Medulla oblongata (tissue), 1 donor: ENCODE measurements around the gene ZBTB20.

ENCODE experiments used
- DNase-seq: peaks from one replicate; pipeline ENCODE4 v3.0.0-alpha.2; 2015; ENCODE audit errors: extremely low spot score

ZBTB20 gene

DNA sequence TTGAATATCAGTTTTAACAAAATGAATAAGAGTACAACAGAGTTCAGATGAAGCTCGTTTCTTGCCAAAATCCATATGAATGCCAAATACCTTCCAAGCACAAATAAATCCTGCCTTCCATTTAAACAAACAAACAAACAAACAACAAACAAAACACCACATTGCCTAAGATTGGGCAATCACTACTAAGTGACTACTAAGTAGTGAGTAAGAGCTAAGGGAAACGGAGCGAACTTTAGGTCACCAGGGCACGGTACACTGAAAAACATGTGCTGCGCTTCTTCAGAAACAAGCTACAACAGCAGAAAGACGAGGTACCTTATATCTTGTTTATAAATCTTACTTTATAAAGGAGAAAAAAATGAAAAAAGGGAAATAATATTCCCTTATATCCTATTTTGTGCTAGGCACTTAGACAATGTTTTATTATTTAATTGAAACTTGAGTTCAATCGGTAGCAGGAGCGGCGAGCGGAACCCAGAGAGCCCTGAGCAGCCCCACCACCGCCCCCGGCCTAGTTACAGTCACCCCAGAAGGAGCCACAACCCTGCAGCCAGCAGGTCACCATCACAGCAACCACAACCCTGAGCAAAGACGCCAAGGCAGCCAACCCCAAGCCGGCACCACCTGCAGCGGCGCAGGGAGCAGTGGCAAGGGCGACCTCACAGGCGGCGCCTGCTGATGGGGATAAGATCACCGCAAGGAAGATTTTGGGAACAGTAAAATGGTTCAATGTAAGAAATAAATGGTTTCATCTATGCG, 216.9 kb downstream of the ZBTB20 start:
- no peak for DNase-seq

DNA sequence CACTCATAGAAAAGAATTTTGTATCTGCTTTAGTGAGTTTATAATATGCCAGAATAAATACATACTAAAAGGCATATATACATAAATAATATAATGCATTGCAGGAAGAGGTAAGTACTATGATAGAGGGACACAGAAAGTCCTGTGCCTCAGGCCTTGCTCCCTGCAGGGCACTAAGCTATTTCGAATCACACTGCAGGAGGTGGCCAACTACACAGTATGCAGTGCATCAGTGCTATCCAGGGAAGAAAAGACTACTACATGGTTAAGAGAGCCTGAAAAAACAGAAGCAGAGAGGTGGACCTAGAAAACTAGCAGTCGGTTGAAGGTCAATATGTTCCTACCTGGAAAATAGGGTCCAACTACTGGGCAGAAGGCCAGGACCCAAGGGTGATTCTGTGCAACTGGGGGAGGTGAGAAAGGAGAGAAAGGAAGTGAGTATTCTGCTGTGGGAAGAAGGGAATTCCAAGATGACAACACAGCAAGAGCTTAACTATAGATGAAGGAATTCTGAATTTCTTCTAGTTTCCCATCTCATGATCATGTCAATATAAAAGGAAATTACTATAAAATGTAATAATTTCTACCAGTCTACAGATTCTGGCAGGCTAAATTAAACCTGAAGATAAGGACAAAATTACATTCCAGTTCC, 218.0 kb downstream of the ZBTB20 start:
- DNase-seq, result no peak

DNA sequence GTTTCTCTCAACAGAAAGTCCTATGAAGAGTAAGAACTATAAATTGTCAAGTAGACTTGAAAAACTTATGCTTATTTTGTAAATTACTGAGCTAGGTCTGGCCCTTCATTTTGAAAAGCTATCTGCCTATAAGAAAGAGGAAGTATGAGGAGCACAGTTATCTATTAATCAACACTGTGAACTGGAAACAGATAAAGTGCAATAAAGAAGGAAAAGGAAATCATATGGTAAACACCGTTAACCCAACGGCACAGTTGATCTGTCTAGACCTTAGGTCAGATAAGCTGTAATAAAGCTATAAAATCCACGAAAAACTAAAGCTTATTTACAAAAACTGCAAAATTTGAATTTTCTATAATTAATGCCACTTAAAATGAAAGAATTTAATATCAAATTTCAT, 242.5 kb downstream of the ZBTB20 start:
- DNase-seq, result no peak

DNA sequence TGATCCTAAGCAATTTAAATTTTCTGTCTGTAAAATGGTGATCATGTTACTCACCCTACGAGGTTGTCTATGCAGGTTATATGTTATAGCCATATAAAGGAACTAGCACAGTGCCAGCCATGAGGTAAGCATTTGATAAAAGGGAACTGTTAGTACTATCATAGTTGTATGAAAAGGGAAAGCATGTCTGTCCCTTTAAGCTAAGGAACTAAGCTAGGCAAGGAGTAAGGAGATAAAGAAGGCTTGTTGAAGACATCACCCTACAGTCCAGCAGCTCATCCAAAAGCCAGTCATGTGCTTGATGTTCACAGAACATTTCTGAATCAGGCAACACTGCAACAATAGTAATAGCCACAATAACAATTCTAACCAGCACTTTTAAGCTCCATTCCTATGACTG, 243.9 kb downstream of the ZBTB20 start:
- peak; percentile 59 for DNase-seq

DNA sequence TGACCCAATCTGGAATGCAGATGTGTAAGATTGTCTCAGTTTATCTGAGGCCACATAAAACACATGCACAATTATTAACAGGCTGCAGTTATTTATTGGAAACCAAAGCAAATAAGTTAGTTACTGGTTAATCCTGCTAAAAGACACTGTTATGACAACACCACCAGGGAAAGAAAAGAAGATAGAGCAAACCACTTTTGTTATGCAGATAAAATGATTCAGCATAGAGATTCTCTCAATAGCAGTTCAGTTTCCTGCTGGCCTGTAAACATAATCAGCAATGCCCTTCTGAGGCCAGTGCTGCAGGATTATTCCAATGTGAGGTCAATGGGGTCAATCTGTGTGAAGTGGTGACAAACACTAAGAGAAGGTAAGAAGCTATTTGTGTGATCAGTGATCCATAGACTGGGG, 244.4 kb downstream of the ZBTB20 start:
- DNase-seq, result no peak

DNA sequence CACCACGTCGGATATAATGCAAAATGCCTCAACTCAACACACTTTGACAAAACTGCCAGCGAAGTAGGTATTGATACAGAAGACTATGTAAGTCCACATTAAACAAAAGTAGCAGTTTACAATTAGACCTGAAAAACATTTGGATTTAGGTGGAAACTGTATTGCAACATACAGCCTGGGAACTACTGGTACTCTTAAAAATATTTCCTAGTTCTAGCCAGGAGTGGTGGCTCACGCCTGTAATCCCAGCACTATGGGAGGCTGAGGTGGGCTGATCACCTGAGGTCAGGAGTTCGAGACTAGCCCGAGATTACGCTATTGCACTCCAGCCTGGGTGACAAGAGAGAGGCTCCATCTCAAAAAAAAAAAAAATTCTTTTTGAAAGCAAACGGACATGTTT, 246.2 kb downstream of the ZBTB20 start:
- no peak for DNase-seq

DNA sequence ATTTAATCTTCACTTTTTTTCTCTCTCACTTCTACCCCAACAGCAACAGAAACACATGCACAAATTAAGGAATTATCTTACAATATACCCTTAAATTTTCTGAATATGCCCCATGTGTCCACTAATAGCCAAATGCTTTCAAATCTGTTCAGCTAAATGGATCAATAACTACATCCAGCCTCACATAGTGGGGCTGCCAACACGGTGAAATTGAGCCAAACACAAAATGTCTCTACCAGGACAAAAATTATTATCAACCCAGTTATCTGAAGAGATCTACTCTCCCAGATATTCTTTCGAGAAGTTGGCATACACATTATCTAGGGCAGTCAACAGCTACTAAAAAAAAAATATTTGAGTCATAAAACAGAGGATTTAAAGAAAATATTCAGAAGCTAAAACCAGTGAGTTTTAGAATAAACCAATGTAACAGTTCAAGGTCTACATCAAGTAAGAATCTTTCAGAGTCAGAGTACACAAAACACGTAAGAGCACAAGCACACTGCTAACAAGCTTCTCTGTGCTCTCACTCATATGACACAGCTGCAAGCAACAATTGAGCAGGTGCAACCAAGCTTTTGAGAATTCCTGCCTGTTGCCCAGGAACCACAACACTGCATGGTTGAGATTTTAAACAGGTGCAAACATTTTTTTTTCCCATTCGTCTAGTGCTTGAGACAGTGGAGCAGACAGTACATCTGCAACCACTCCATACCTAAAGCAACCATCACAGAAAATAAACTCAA, 247.7 kb downstream of the ZBTB20 start:
- DNase-seq, result peak; percentile 68

DNA sequence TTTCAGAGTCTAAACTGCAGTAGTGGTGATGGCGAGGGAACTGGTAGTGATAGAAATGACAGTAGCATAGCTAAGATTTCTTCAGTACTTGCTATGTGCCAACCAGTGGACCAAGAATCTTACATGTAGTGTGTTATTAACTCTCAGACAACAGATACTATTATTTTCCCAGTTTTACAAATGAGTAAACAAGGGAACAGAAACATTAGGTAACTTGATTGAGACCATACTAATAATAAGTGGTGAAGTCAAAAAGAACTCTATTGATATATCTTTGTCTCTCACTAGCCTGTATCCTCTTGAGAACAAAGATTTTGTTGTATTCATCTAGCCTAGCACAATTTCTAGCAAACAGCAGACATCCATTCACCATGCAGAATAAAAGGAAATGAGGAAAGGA, 250.1 kb downstream of the ZBTB20 start:
- peak; percentile 66 for DNase-seq

DNA sequence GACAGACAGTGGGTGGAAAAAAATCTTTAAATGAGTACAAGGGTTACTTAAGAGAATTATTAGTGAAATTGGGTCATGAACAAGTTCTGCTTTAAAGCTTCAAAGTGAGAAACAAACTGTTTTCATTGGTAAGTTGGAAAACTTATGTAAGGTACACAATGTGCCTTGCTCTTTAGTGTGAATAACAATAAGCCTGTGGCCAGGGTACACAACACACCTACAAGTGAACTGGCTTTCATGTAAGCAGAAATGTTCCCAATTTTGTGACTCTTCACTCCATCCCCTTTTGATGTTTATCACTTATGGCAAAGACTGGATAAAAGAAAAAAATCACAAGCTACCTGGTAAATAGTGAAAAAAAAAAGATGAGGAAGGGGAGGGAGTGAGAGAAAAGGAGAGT, 253.7 kb downstream of the ZBTB20 start:
- DNase-seq, result no peak

DNA sequence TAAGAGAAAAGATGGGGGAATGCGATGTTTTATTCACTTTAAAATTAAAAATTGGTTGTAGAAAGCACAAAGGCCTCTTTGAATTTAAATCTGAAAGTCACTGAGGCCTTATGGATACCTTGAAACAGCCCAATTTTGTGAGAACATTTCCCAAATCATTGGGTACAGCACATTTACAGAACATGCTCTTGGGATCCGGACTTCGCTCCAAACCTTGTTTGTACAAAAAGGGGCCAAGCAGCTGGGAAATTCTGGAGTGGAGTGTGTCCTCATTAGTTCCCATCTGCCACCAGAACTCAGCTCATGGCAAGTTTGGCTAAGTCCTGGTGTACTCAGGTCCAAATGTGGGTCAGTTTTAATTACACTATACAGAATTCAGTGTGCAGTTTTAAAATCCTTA, 254.2 kb downstream of the ZBTB20 start:
- DNase-seq, result no peak

DNA sequence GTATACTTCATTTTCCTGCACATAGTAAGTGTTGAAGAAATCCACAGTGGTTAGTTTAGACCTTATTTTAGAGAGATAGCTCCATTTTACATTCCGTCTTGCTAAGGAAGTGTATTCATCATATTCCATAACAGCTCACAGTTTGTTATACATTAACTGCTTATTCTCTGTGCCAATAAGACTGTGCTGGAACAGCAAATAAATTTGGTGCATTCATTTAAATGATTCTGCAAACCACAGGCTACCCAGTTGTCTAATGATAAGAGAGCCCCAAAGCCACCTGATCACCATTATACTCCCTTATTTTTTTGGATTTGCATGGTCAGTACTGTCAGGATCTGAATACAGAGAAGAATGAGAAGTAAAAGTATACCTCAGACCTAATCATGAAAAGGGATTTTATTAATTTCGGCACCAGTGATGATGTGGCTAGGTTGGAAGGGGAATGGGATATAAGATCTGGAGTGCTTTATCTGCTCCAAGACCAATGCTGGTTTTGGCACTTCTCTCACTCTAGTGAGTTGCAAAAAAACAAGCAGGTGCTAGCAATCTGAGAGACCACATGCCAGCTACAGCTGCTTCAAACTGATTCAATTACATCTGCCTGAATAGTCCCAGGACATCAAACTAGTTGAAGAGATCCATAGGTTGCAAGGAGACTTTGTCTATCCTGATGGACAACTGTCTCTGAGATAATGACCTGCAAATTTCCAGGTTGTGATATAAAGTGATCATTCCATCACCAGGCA, 254.8 kb downstream of the ZBTB20 start:
- DNase-seq, result no peak

DNA sequence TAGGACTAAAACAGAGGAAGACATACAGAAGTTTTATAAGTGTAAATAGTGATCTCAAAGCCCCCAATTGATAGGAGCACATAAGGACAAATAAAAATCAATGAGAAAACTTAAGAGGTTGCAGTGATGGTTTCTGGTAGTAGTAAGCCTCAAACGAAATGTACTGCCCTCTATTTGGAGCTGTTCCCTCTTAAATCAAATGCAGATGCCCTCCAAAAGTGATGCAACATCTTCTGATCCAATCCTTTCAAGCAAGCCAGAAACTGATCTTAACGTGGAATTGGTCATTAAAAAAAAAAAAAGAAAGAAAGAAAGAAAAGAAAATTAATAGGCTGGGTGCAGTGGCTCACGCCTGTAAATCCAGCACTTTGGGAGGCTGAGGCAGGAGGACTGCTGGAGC, 259.3 kb downstream of the ZBTB20 start:
- no peak for DNase-seq

DNA sequence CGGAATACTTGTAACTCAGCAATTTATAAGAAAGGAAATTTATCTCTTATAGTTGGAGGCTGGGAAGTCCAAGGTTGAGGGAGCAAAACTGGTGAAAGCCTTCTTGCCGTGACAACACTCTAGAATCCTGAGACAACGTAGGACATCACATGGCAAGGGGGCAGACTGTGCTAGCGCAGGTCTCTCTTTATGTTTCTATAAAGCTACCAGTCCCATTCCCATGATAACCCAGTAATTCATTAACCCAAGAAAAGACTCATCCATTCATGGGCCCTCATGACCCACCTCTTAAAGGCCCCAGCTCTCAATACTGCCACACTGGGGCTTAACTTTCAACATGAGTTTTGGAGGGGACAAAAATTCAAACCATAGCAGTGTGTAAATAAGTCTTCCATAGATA, 260.2 kb downstream of the ZBTB20 start:
- DNase-seq, result no peak

DNA sequence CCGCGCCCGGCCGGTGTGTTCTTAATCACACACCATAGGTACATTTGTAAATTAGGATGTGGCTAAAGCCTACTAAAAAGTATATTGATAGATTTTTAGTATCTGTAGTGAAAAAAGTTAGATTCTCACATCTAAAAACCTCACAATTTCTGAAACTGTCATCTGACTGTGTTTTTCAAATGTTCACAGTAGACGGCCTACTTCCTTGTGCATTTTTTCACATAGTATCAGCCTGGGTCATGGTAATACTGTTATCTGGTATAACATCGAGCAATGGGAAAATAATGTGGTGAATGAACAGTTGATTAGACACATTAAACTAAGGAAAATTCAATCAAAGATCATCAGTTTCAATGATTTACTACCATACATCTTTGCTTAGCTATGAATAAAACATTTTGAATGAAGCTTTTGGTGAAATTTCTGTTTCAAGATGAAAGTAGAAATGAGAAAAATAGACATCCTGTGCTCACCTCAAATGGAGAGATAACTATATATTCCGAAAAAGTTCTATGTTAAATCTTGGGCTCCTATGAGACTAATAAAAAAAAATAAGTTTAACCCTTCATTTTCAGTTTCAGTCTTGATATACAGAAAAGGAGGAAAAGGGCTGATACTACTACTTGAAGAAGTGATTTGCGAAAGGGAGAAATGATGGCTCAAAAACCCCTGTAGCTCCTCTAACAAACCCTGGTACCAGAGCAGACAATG, 262.7 kb downstream of the ZBTB20 start:
- DNase-seq, result no peak

DNA sequence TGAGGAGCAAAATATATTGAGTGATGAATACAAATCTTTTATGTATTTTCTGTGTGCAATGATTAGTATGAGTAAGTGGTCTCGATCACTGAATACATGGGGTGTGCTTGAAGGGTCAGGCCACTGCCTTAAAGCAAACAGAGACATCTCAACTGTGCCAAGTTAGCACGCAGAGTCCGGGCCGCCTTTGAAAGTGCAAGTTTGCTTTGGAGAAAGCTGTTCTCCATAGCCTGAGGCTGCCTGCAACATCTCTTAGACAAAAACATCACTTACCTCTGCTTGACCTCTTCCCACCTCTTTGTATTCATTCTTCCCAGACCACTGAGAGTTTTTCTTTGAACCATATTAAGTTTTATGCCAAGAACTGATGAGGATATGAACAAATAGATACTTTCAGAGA, 267.0 kb downstream of the ZBTB20 start:
- DNase-seq, result no peak

DNA sequence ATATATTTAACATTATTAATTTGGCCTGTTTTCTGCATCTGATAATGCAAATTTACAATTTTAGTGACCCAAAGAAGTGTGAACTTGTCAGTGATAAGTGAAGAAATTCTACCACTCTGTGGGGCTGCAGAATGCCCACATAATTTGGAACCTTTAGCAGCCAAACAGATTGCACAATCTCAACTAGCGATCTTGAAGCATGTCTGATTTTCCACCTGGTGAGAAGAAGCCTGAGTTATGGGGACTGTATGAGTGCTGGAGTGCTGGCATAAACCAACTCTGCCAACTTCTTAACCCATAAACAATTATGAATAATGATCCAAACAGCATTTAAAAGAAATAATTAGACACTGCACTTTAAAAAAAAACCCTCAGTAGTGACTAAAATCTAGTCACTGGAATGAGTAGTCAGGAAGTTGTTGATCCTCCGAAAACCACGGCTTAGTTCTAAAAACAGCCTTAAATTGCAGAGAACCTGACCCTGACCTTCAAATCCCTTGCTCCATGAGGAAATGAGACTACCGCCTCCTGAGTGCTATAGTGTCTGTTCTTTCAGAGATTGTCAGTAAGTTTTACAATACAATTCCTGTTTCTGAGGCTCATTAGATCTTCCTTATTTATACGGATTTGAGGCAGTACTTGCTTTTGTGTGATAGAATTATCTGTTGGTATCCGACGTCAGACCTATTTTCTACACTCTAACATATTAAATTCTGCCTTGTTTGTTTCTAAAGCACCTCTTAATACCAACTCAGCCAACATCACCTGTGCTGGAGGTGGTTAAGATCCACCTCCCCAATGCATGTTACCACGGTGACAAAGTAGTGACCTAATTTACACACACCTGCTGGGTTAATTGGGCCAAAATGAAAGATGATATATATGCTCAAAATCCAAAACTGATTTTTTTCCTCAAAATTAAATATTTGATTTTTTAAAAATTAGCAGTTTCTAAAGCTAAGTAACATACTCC, 267.7 kb downstream of the ZBTB20 start:
- no peak for DNase-seq

DNA sequence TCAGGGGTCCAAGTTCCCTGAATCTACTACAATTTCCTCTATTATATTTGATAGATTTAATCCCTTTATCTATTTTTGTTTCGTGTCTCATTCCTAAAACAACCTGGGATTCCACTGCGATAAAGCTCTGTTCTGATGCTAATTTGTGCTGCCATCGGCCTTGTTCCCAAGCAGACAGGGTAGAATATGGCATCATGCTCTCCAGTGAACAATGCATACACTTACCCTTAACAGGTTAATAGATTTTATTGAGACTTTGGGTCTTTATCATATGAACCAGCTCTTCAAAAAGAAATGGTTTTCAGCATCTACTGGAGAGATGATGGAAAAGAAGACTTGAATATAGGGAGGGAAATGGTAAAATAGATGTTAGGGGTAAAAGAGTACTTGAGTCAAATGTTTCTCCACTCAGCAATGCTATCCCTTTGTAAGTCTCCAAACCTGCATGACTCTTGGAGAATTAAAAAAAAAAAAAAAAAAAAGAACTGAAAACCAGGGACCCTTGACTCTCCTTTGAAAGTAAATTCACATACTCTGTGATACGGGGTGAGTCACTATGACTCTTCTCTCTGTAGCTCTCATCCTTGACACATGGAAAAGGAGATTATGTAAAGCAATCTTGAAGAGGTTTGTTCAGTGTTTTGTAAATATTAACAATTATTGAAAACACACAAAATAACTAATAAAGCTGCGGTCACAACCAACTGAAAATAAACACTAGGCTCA, 268.8 kb downstream of the ZBTB20 start:
- DNase-seq, result no peak

DNA sequence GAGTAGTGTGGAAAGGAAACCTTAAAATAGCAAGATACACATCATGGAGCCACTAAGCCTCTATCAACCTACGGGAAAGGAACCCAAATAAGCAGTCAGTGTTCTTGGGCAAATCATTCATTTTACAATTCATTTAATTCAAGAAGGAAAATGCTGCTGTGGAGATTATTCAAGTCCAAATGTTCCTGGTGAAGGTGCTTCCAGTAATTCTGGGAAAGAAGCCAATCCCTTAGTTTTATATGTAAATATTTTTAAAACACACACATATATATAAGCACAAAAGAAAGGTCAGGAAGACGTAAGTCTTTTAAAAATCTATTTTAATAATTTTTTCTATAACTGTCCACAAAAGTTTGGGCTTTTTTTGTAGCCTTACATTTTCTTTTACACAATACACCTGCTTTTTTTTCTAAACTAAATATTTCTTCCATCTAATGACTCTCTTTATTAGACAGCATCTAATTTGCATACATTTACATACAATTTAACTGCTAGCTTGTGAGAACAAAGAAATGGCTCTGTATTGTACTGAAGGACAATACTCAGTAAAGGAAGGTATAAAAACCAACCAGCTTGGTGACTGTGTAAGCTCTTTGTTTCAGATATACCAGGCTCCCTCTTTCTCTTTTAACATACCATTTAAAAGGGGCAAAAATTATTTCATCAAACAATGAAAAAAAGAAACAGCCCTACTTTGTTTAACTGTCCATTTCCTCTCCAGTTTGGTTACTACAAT, 269.5 kb downstream of the ZBTB20 start:
- DNase-seq, result peak; percentile 55

DNA sequence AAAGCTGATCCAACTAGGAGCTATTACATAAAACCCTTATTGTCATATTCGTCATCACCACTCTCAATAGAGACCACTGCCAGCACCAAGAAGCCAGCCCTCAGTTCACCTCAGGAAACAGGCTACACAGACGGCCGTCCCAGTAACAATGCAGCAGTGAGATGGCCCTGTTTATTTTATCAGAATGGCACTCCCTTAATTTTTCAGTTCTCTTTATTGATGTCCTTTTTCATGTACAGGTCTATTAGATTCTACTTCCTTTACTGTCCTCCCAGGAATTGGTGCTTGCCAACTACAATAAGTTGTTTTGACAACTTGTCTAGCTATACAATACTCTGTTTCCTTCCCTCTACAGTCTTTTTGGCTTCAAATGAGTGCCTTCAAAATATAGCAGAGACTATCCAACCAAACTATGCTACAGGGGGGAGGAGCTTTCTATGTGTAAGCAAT, 272.5 kb downstream of the ZBTB20 start:
- DNase-seq, result no peak
